Suprapubic skin (tissue), 4 donors: ENCODE measurements around the gene LEFTY1.

Experiments used
- POLR2A ChIP-seq, 2 donors: fragments of 450-650 bp; IDR thresholded peaks; one replicate each; pipeline ENCODE4 v1.6.1; 2017; ENCODE audit warnings: antibody characterized with exemption in 2 of 2, mild to moderate bottlenecking in 2 of 2, moderate library complexity in 2 of 2
- POLR2AphosphoS5 ChIP-seq, 3 donors: sonication (generic); formaldehyde crosslinking; IDR thresholded peaks; one replicate each; pipeline ENCODE4 v1.6.1; 2017; ENCODE audit warnings: antibody characterized with exemption in 3 of 3
- TF ChIP-seq, protein P1 (sequence below), 2 donors: fragments of 200-600 bp in 1 of 2; fragments of 450-650 bp in 1 of 2; sonication (generic) in 1 of 2; IDR thresholded peaks; one replicate each; pipeline ENCODE4 v1.5.1; 2016 to 2019; ENCODE audit warnings: antibody characterized with exemption in 2 of 2, mild to moderate bottlenecking in 1 of 2, moderate library complexity in 1 of 2

DNA sequence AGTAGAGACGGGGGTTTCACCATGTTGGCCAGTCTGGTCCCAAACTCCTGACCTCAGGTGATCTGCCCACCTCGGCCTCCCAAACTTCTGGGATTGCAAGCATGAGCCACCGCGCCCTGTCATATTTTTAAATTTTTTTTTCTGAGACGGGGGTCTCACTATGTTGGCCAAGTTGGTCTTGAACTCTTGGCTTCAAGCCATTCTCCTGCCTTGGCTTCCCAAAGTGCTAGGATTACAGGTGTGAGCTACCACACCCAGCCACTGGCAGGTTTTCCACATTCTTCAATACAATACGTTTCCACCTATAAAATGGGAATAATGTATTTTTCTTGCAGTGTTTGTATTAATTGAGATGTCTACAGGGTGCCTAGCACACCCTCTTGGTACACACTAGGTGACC is 3.4 kb upstream of the LEFTY1 start:
- TF ChIP-seq POLR2AphosphoS5 (IDR thresholded peaks at IDR 0.05) (no peak), POLR2A (IDR thresholded peaks at IDR 0.05) (no peak)
- TF ChIP-seq, protein P1, sequence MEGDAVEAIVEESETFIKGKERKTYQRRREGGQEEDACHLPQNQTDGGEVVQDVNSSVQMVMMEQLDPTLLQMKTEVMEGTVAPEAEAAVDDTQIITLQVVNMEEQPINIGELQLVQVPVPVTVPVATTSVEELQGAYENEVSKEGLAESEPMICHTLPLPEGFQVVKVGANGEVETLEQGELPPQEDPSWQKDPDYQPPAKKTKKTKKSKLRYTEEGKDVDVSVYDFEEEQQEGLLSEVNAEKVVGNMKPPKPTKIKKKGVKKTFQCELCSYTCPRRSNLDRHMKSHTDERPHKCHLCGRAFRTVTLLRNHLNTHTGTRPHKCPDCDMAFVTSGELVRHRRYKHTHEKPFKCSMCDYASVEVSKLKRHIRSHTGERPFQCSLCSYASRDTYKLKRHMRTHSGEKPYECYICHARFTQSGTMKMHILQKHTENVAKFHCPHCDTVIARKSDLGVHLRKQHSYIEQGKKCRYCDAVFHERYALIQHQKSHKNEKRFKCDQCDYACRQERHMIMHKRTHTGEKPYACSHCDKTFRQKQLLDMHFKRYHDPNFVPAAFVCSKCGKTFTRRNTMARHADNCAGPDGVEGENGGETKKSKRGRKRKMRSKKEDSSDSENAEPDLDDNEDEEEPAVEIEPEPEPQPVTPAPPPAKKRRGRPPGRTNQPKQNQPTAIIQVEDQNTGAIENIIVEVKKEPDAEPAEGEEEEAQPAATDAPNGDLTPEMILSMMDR (IDR thresholded peaks at IDR 0.05) = no peak
